NOMO-1 treated with dmso at 0.1 percent for 144 hours (cell line): ENCODE results near the gene TMEM218.

ENCODE experiments used
- DNase-seq: peaks from one replicate; lab custom pipeline; 2025; ENCODE audit not compliant: unreplicated experiment; lab: John Stamatoyannopoulos, UW

TMEM218 gene

DNA sequence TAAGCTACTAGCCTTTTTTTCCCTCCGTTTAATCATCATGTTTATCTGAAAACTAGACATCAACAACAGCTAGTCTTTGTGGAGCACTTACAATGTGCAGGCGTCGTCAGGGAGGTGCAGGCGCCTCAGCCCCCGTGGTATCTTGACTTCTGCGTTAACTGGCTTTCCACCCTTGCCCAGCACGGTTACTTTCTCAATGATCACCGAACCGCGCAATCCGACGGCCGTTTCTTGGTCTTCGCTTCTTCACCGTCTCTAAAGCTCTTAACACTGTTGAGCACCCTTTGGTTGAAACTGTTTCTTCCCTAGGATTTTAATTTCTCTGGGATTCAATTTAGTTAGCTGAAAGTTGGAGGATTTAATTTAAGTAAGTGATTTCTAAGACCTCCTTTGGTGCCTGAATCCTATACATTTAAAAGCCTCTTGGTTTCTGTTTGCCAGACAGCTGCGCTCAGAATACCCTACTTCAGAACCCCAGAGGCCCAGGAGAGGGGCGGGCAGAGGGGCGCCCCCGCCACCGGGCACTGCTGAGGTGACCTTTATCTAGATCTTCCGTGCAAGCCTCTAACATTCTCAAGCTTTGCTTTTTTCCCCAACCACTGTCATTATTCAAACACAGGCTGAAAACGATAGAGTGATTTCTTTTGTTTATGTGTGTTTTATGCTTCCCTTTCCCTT, 18.0 kb upstream of the TMEM218 start:
- DNase-seq = no peak

- no peak for DNase-seq
Observed at GRCh38 chr11:125128450-125128849, 17.0 kb upstream of the TMEM218 start.

- no peak for DNase-seq
Observed at GRCh38 chr11:125124618-125124992, 13.2 kb upstream of the TMEM218 start.

DNA sequence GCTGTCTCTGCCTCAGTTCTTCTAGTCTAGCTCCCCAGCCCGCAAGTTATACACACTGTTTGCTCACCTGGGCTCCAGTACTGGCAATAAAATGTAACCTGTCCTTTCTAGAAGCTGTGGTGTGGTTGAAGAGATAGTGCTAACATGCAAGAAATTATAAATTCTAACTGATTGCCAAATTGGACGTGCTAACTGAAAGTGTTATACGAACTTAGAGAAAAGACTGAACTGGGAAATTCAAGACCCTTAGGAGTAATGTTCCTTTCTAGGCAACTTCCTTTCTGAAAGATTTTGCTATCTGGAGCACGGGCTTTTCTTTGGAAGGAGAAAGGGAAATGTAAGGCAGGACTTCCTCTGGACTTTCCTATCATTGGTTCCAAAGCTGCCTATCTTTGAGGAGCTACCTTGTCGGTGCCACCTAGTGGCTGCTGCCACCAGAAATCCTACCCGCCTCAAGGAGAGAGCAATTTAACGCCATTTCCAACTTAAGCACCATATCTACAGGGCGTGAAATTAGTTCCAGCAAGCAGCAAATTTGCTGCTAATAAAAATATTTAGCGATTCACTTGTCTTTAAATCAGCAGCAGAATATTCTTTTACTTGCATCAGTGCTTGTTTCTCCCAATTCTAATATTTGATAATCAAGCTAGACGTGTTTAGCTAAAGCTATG, 12.7 kb upstream of the TMEM218 start:
- DNase-seq = peak; percentile 73

DNA sequence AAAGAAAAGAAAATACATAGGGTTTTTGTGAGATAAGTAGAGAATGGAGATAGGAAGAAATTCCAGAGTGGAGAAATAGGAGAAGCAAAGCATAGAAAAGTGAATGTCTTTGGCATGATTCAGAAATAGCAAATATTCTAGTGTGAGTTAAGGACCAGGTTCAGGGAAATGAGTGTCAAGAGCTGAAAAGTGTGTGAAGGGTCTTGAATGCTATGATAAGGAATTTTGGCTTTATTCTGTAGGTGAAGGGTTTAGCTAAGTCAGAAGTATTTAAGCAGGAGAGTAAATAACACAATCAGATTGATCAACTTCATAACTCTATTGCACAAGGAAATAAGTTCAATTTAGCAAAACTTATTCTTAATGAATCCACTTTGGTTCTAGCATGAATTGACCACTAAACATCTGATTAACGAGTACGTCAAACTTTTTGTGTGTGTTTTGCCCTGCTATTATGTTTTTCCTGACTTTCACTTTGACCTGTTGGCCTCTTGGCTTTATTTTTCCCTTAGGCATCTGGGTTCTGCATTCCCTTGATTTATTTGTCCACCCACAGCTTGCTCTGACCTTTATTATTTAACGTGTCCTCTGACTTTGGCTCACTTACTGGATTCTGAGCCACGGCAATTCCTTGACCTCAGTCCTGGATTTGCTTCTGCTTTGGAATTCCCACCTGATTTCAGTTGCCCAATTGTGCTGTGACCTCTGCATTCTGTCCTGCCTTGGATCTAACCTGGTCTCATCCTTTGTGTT, 11.9 kb upstream of the TMEM218 start:
- DNase-seq = no peak

DNA sequence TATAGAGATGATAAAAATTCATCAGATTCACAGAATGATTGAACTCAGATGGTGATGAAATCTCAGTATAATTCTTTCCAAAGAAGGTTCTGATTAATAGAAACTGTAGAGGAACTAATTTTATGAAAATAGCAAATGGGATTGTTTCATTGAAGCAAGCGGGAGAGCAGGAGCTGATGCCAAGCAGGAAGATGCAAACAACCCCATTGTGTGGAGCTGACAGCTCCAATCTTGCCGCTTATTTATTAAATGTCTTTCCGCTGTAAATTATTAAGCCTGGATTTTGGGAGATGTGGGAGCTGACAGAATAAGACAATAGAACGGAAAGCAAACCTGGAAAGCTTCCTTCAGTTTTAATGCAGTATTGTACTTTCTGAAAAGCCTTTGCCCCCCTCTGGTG, 6.0 kb upstream of the TMEM218 start:
- DNase-seq = no peak

GRCh38 chr11:125114518-125114917, 3.1 kb upstream of the TMEM218 start:
- no peak for DNase-seq

- DNase-seq = no peak
Observed at GRCh38 chr11:125112208-125112604, 780 bp upstream of the TMEM218 start.

DNA sequence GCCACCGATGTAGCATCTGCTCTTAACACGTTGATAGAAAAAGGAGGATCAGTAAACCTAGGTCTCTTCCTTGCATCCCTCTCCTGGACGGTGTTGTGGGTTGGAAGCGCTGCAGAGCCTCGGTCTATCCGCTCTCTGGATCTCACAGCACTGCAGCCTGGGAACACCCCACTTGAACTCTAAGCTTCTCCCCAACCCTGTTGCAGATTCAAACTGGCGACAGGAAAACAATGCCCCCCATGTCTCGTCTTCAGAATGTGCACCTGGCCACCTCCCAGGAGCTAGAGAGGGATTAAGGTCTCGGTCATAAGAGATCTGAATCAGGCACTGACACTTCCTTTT, 454 bp downstream of the TMEM218 start:
- DNase-seq = no peak

DNA sequence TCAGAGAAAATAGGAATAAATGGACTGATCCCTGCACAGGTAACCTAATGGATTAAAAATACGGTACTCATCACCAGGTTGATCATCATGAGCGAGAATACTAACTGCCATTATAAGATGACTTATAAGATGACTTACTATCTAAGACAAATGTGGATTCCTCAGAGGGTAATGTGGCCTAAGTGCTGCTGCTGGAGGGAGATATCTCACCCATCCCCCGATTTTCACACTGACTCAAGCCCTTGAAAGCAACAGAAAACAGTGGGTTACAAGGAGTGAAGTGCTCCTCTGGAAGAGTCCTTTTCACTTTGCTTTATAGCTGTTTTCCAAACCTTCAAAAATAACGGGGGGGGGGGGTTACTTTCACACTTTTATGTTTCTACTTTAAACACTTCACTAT, 920 bp downstream of the TMEM218 start:
- DNase-seq = no peak

DNA sequence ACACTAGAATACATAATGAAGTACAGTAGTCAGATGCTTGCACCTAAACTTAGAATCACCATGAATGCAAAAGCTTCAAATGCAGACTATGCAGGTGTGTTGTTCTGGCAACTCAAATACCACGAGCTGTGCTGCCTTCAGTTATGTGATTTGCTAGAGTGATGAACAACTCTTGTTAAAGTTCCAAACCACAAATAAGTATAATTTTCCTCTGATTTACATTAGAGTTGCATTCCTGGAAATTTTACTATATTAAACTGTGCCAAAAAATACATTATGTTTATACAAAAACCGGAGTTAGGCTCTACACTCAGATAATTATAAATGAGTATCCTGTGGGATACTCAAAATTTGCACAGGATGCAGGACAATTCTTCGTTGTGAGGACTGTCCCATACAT, 3.0 kb downstream of the TMEM218 start:
- DNase-seq = no peak

DNA sequence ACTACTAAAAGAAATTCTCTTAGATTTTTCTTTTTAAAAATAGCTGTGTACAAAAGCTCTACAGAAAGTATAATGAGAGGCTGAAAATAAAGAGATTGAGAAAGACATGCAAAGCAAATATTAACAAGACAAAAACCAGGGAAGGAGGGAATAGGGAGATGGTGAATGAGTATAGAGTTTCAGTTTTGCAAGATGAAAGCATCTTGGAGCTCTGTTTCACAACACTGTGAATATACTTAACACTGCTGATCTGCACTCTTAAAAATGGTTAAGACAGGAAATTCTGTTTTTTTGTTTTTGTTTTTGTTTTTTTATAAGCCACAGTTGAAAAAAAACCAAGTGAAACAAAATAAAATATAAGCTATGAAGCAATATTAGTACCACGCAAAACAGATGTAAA, 5.5 kb downstream of the TMEM218 start:
- no peak for DNase-seq

DNA sequence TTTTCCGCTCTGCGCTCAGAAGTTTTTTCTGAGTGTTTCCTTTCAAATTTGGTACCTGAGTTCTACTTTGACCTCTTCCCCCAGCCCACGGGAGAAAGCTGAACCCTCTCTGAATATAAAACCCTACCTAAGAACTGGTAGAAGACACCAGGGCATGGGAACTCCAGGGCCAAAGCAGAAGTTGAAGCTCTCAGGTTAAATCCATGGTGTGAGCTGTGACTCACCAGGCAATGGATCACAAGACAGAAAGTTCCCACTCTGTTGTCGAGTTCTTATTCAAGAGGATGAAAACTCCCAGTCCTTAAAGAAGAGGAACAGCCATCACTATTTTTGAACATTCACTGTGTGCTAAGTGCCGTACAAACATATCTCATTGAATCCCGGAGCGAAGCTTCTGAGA, 8.9 kb downstream of the TMEM218 start:
- DNase-seq = no peak

DNA sequence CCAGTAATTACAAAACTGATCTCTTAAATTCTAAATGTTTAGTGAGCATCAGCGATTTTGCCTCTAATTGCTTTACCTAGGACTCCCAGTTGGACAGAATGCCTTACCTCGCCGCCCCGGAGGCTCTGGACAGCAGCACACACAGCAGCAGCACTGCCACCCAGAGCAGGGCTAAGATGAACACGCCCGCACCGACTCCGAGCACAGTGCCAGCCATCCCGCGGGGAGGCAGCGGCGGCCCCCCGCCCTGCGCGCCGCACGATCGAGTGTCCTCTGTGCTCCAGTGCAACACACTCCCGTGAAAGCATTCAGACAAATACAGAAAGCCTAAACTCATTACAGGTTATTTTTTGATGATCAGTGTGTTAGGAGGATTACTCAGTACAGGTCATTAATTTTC, 9.4 kb downstream of the TMEM218 start:
- DNase-seq = no peak

- no peak for DNase-seq
Observed at GRCh38 chr11:125101596-125101995, 9.8 kb downstream of the TMEM218 start.

DNA sequence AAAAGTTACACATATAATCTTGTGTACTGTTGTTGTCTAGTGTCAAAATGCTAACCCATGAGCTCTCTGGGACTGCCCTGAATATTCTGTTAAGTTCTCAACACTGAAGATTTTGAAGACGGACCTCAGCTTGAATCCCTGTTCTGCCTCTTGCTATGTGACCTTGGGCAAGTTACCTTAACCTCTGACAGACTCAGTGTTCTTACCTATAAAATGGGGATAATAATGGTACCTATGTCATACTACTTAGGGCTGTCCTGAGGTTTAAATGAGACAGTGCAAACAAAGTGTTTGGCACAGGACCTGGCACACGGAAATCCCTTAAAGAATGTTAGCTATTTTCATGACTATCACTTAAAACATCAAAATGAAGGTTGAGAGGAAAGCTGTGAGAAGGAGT, 11.3 kb downstream of the TMEM218 start:
- no peak for DNase-seq

DNA sequence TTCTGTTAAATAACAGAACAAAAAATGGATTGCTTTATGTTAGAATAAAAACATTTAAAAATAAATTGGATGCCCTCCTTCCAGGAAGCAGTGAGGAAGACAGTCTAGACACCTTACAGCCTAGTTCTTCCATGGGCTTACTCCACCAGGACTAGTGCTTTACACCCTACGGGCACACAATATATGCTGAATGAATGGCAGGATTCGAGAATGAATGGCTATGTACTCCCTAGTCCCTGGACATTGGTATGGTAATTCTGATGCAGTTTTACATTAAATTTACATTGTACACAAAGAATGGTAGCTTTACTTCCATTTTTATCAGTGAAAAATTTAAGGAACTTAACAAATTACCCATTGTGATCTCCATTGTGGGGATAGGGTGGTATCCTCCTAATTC, 16.7 kb downstream of the TMEM218 start:
- no peak for DNase-seq

- no peak for DNase-seq
Observed at GRCh38 chr11:125093502-125093901, 17.9 kb downstream of the TMEM218 start.

- DNase-seq = no peak
Observed at GRCh38 chr11:125092669-125093068, 18.8 kb downstream of the TMEM218 start.

- DNase-seq = no peak
Observed at GRCh38 chr11:125091877-125092664, 19.4 kb downstream of the TMEM218 start.

- DNase-seq = no peak
Observed at GRCh38 chr11:125091247-125091876, 20.1 kb downstream of the TMEM218 start.
